ENCODE measurements around the gene PHLDB1.

- TF ChIP-seq CTCF (IDR thresholded peaks at IDR 0.05; ENCODE audit: insufficient read depth, low read depth, low read length), result no peak
- TF ChIP-seq EZH2 (IDR thresholded peaks at IDR 0.05; ENCODE audit: insufficient read depth, low read length), result no peak
Observed at GRCh38 chr11:118618115-118618990, 10.9 kb downstream of the PHLDB1 start.

All from astrocyte (in vitro differentiated cells and primary cell).